ENCODE results near the gene ASIC3. TPM values are rescaled to one million over a fixed set of nuclear protein-coding genes. Genes with fewer than 3 reads are reported as not detected.

ASIC3 gene
- total RNA-seq, 1 experiment from 2014 or later, result 13.6 TPM

- Mint-ChIP-seq H3K4me1 (ENCODE audit: low read depth, unreplicated experiment) (peaks cover 1% of the 10 kb centered on the region), H3K27me3 (ENCODE audit: unreplicated experiment) (no peaks in the 10 kb centered on the region), H3K27ac (ENCODE audit: unreplicated experiment) (no peak overlapping the region), H3K36me3 (ENCODE audit: insufficient read depth, unreplicated experiment) (peaks cover 61% of the 10 kb centered on the region), H3K4me3 (ENCODE audit: low read depth, unreplicated experiment) (no peak overlapping the region), H3K9me3 (ENCODE audit: low read depth, unreplicated experiment) (no peaks in the 10 kb centered on the region)
- CTCF ChIA-PET, result no interaction called here
- TF ChIP-seq, protein P1, sequence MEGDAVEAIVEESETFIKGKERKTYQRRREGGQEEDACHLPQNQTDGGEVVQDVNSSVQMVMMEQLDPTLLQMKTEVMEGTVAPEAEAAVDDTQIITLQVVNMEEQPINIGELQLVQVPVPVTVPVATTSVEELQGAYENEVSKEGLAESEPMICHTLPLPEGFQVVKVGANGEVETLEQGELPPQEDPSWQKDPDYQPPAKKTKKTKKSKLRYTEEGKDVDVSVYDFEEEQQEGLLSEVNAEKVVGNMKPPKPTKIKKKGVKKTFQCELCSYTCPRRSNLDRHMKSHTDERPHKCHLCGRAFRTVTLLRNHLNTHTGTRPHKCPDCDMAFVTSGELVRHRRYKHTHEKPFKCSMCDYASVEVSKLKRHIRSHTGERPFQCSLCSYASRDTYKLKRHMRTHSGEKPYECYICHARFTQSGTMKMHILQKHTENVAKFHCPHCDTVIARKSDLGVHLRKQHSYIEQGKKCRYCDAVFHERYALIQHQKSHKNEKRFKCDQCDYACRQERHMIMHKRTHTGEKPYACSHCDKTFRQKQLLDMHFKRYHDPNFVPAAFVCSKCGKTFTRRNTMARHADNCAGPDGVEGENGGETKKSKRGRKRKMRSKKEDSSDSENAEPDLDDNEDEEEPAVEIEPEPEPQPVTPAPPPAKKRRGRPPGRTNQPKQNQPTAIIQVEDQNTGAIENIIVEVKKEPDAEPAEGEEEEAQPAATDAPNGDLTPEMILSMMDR (IDR thresholded peaks at IDR 0.05; ENCODE audit: unreplicated experiment), result no peak
- intact Hi-C loops (cut with micrococcal nuclease; ENCODE audit: unreplicated experiment), result no loop called here
- DNase-seq, result peak; percentile 60
- BruUV-seq (replicated peaks), result no TSS peak
These were observed 28.8 kb downstream of the ASIC3 start for GRCh38 chr7:151076863-151077704.

GRCh38 chr7:151077705-151078232, 29.4 kb downstream of the ASIC3 start:
- no TSS peak for BruUV-seq (replicated peaks)
- intact Hi-C loops (cut with micrococcal nuclease; ENCODE audit: unreplicated experiment), result no loop called here
- DNase-seq, result no peak
- Mint-ChIP-seq H3K27me3 (ENCODE audit: unreplicated experiment) (no peaks in the 10 kb centered on the region), H3K9me3 (ENCODE audit: low read depth, unreplicated experiment) (no peaks in the 10 kb centered on the region), H3K4me1 (ENCODE audit: low read depth, unreplicated experiment) (peaks cover 8% of the 10 kb centered on the region), H3K27ac (ENCODE audit: unreplicated experiment) (no peak overlapping the region), H3K36me3 (ENCODE audit: insufficient read depth, unreplicated experiment) (peaks cover 61% of the 10 kb centered on the region), H3K4me3 (ENCODE audit: low read depth, unreplicated experiment) (no peak overlapping the region)
- CTCF ChIA-PET, result no interaction called here
- TF ChIP-seq, protein P1 (IDR thresholded peaks at IDR 0.05; ENCODE audit: unreplicated experiment), result no peak

DNA sequence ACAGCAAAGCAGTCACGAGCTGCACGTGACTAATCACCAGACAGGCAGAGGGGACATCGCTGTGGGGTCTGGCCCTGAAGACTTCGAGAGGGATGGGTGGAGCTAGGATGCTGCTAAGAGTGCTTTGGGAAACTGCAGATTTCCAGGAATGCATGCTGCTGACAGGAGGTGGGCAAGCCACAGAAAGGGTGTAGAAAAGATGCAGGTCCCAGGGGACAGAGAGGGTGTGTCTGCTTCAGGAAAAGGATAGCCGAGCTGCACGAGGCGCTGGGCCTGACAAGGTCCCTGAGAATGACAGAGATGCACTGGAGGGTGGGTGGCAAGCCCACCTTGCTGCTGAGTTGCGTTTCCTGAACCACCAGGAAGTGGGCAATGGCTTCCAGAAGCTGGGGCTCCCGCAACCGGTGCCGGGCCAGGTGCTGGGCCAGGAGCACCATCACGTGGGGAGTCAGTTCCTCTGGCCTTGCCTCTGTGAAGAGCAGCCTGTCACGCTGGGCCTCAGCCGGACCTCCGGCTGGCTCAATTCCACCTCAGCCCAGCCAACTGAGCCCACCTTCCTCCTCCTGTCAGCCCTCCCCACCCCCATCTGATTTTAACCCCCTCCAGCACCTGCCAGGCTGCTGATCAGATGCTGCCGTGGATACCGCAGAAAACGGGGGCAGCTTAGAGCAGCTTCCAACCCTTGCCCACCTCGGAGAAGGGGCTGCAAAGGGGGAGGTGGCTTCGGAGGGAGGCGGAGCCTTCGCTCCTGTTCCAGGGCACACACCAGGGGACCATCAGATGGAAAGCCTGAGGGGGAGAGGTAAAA, 30.1 kb downstream of the ASIC3 start:
- Mint-ChIP-seq H3K27me3 (ENCODE audit: unreplicated experiment) (no peaks in the 10 kb centered on the region), H3K27ac (ENCODE audit: unreplicated experiment) (no peak overlapping the region), H3K4me1 (ENCODE audit: low read depth, unreplicated experiment) (peaks cover 12% of the 10 kb centered on the region), H3K4me3 (ENCODE audit: low read depth, unreplicated experiment) (peak overlapping the region; percentile 98), H3K9me3 (ENCODE audit: low read depth, unreplicated experiment) (no peaks in the 10 kb centered on the region), H3K36me3 (ENCODE audit: insufficient read depth, unreplicated experiment) (peaks cover 68% of the 10 kb centered on the region)
- no TSS peak for BruUV-seq (replicated peaks)
- intact Hi-C loops (cut with micrococcal nuclease; ENCODE audit: unreplicated experiment), result no loop called here
- DNase-seq, result no peak
- TF ChIP-seq, protein P1 (IDR thresholded peaks at IDR 0.05; ENCODE audit: unreplicated experiment), result no peak
- CTCF ChIA-PET, result no interaction called here

GRCh38 chr7:151079199-151079910, 31.0 kb downstream of the ASIC3 start:
- intact Hi-C loops (cut with micrococcal nuclease; ENCODE audit: unreplicated experiment), result no loop called here
- no TSS peak for BruUV-seq (replicated peaks)
- Mint-ChIP-seq H3K9me3 (ENCODE audit: low read depth, unreplicated experiment) (no peaks in the 10 kb centered on the region), H3K27ac (ENCODE audit: unreplicated experiment) (no peak overlapping the region), H3K4me1 (ENCODE audit: low read depth, unreplicated experiment) (peaks cover 12% of the 10 kb centered on the region), H3K27me3 (ENCODE audit: unreplicated experiment) (no peaks in the 10 kb centered on the region), H3K4me3 (ENCODE audit: low read depth, unreplicated experiment) (peak overlapping the region; percentile 98), H3K36me3 (ENCODE audit: insufficient read depth, unreplicated experiment) (peaks cover 69% of the 10 kb centered on the region)
- CTCF ChIA-PET, result no interaction called here
- no peak for DNase-seq
- TF ChIP-seq, protein P1 (IDR thresholded peaks at IDR 0.05; ENCODE audit: unreplicated experiment), result no peak
